NOMO-1 (cell line): ENCODE results near the gene ENO2.
A peak's percentile ranks its signal among the peaks of the same experiment; 100 is the strongest.

Source experiments
- DNase-seq, 2 experiments: peaks; one replicate each; lab custom pipeline; 2025; ENCODE audit not compliant: unreplicated experiment in 2 of 2; lab: John Stamatoyannopoulos, UW

The ENO2 gene

DNA sequence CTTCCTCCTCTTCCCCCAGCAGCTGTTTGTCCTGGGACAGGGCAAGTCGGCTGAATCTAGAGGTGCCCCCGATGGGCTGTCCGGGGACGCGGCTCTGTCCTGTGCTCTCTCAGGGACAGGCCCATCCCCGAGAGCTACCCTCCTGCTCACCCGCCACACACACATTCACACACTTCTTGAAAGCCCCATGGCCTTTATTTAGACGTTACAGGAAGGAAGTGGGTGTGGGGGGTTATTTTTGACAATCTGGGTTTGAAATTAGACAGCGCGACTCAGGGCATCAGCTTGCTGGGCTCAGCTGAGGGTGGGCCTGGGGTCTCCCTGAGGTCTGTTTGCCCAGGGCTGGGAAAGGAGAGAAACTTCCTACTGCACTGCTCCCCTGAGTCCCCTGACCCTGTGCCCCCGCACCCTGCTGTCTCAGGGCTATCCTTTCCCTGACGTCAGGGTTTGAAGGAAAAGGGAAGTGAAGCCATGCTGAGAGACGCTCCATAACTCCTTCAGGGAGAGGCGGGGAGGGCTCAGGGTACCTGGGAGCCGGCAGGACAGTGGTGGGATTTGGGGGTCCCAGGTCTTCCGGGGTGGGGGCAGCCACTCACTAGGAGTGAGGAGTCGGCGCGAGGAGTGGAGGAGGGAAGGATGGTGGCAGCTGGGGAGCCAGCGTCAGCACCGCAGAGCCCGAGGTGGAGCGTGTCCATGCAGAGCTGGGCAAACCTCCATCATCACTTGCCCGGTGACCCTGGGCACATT is 44.9 kb downstream of the ENO2 start:
- DNase-seq: peak; percentile 82 to 94

DNA sequence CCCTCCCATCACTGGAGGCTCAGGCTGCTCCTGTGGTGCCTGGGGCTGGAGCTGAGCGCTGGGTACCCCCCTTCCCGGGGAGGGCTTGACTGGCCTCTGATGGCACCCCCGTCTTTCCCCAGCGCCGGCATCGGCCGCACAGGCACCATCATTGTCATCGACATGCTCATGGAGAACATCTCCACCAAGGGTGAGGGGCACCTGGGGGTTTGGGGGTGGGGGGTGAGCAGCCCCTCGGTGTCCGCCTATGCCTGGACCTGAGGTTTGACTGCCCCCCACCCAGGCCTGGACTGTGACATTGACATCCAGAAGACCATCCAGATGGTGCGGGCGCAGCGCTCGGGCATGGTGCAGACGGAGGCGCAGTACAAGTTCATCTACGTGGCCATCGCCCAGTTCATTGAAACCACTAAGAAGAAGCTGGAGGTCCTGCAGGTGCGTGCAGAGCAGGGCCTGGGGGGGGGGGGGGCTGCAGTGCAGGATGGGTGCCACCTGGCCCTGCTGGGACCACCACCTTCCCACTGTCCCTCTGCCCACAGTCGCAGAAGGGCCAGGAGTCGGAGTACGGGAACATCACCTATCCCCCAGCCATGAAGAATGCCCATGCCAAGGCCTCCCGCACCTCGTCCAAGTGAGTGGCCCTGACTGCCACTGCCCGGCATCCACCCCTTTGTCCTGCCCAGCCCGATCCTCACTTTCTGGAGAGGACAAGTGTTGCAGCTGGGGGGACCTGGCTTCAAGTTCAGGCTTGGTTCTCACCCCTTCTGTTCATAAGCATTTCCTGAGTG is 45.6 kb downstream of the ENO2 start:
- DNase-seq: no peak

DNA sequence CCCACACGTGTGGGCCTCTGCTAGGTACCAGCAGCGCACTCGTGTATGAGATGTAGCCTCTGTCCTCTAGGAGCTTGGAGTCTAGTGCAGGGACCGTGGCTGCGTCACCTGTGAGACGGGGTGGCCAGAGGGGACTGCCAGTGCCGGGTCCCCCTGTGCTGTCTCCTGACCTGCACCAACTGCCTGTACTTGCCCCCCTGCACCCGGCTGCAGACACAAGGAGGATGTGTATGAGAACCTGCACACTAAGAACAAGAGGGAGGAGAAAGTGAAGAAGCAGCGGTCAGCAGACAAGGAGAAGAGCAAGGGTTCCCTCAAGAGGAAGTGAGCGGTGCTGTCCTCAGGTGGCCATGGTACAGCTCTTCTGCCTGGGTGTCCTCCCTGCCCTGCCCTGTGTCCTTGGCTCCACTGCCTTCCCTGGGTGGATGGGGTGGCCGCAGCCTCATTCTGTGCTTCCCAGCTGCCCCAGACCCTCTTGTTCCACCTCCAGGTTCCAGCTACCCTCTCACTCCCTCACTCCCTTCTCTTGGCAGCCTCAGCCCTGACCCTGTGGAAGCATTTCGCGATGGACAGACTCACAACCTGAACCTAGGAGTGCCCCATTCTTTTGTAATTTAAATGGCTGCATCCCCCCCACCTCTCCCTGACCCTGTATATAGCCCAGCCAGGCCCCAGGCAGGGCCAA is 46.4 kb downstream of the ENO2 start:
- peak; percentile 59 to 62 for DNase-seq

DNA sequence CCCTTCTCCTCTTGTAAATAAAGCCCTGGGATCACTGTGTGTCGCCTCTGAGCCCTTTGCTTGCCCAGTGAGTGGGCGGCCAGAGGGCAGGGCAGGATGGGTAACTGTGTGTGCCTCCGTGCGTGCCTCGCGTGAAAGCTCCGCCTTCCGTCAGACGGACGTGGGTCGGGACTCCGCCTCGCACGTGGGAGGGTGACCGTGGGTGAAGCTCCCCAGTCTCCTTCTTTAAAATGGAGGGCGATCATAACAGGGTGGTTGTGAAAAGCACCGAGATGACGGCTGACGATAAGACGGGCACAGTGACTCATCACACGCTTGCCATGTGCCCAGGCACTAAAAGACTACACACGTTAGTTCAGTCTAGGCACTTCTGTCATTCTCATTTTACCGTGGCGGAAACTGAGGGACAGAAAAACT is 46.9 kb downstream of the ENO2 start:
- peak; percentile 12 to 61 for DNase-seq

DNA sequence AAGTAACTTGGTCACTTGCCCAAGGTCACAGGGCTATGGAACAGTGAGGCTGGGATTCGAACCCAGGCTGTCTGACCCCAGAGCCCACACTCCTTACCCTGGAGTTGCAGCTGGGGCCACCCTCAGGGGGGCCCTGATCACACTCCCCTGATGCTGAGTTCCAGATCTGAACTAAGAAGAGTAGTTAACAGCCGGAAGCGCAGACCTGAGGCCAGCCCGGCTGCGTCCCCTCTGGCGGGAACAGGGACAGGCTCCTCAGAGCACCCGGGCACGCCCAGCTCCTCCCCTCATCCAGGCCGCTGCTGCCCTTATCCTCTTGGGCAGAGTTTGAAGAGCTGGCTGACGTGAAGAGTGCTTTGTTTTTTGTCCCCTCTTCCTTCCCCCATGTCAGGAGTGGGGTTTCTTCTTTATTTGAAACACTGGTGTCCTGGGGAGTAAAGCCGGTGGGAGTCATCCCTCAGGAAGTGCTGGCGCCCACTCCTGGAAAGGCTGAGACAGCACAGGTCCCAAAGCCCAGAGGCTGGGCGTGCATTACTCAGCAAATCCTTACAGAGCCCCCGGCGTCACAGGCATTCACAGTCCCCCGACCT is 47.4 kb downstream of the ENO2 start:
- DNase-seq: peak; percentile 71 to 83

DNA sequence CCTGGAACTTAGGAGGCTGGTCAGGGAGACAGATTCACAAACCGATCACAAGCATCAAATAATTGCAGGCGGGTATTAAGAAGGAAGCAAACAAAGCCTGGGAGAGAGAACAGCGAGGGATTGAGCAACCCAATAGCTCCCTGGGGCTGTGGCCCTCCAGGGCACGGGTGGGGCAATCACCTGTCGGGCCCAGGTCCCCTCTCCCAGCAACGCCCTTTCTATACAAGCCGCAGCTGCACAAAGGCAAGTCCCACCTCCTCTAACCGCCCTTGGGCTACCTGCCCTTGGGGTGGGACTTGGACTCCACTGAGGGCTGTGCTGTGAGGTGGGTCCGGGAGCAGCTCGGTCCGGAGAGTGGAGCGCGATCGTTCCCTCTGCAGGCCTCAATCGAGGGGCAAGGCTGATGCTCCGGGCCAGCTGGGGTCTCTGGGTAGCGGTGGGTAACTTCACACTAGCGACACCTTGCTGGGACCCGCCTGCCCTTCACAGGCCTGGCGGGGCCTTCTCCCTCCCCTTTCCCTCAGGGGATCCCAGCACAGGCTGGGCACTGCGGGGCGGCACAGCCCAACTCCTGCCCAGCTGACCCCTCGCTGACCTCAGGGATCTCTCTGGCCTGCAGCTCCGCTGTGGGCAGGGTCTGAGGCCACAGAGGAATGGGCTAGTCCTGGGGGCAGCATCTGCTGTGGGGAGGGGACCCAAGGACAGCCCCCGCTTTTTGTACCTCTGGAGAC is 48.1 kb downstream of the ENO2 start:
- peak; percentile 52 to 55 for DNase-seq

DNA sequence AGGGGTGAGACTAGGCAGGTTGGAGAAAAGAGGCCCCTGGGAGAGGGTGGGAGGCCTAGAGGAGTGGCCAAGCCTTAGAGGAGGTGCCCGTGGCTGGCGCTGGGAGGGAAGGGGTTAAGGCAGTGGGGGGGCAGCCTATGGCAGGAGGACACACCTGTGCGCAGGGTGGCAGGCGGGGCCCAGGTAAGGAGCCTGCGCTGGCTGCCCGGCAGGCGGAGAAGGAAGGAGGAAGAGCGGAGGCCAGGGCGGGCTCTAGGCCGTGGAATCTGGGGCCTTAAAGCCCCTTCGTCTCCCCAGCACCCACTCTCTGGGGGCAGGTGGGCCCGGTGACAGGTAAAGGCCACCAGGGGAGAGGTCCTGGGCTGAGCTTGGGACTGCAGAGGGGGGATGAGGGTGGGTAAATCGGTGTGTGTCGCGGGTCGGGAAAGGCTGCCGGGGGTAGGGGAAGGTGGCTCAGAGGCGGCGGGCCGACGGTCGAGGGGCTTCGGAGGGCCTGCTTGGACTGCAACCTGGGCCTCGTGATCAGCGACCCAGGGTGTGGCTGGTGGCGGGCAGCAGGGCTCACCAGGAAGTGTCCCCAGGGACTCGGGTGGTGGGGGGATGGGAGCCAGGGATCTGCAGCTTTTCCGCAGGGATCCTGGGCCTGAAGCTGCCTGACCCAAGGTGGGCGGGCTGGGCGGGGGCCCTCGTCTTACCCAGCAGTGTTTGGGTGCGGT is 48.8 kb downstream of the ENO2 start:
- no peak for DNase-seq

DNA sequence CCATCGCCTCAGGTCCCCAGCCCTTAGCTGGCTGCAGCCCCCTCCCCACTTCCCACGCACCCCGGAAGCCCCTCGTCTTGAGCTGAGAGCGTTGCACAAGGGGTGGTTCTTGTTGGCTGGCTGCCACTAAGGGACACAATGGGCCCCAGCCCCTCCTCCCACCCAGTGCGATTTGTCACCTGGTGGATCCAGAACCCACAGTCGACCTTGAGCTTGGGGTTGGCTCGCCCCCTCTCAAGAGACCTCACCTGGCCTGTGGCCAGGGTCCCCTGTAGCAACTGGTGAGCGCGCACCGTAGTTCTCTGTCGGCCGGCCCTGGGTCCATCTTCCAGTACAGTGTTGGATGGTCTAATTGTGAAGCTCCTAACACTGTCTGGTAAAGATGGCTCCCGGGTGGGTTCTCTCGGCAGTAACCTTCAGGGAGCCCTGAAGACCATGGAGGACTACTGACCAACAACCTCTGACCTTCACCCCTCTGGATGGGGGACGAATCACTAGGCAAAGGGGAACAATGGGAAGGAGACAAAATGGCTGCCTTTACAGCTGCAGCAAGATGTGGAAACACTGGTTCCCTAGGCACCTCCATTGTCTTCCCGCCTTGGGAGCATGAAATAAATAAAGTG is 49.5 kb downstream of the ENO2 start:
- DNase-seq: no peak

DNA sequence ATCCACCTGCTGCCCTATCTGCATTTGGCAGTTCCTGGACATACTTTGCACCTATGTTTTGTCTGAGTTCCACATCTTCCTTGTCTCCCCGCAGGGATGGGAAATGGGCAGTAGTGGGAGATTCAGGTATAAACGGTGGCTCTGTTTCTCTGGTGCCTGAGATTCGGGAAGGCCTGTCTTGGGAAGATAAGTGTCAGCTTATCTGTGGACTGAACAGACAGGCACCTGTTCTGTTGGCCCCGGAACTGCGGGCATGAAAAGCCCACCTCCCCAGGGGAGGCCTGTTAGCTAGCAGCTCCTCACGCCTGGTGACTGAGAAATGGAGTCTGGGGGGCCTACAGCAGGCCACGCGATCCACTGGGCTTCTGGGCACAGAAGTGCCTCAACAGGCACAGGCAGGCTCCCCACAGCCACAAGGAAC is 50.2 kb downstream of the ENO2 start:
- DNase-seq: no peak

DNA sequence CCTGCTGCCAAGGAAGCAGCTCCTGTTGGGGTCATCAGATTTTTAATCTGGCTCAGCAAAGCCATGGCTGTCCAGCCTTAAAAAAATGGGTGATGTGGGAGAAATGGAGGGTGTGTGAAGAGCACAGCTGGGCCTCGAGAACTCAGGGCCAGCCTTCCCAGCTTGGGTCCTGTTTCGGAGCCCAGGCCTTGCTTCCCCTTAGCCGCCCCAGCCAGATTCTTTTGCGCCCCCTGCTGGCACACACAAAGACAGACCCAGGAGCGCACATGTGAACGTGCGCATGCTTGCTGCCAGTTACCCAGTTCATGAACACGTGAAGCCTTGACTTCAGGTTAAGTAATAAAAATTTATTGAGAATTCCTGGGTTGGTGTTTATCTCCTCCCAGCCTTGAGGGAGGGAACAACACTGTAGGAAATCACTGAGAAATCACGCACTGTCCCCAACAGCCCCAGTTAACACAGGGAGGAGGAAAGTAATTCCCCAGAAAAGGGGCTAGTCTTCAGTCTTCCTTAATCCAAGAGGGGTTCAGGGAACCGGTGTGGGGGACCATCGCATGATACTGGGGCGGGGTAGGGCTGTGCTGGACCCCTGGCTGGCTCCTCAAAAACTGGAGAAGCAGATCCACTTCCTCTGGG is 50.8 kb downstream of the ENO2 start:
- DNase-seq: peak; percentile 73 to 86

DNA sequence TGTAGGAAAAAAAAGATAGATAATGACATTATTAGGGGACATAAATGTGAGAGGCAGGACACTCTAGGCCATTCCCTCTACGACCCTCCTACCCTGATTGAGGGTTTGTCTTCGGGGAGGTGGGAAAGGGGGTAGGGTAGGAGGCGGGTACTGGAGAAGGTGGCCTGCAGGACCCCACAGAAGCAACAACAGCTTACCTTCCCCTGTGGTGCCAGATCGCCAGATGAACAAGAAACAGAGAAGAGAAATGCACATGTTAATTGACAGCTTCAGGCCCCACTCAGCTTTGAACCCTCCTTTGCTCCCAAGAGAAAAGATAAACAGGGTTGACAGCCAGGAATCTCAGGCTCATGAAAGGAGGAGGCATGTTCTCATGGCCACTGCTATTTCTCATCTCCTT is 51.3 kb downstream of the ENO2 start:
- DNase-seq: no peak

DNA sequence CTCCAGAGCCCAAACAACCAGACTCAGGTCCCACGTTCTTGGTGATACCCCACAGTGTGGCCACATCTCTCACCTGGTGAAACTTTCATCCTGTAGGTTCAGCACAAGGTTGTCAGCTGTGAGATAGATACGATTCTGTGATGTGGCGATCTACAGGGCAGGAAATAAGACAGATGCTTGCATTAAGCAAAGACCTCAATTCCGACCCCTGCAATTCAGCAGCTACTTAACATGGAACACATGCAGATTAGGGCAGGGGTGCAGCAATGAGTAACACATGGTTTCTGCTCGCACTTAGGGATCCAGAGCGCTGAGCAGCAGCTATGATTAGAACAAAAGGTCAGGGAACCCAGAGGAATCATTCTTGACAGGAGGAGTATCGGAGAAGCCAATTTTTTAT is 52.0 kb downstream of the ENO2 start:
- DNase-seq: no peak

DNA sequence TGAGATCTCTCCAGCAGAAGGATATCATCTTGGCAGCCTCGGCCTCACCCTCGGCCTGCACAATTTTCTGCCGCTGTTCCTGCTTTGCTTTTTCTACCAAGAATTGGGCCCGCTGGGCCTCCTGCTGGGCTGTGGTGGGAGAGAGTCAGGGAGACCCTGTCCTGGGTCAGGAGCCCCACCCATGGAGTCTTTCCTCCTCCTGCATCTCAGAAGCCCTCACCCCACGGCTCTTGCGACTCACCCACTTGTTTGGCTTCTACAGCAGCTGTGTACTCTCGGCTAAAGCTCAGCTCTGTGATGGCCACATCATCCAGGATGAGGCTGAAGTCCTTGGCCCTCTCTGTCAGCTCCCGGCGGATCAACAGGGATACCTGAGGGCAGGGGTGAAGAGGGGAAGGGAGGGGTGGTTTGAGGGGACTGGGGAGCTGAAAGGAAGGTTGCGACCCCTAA is 53.3 kb downstream of the ENO2 start:
- DNase-seq: no peak

DNA sequence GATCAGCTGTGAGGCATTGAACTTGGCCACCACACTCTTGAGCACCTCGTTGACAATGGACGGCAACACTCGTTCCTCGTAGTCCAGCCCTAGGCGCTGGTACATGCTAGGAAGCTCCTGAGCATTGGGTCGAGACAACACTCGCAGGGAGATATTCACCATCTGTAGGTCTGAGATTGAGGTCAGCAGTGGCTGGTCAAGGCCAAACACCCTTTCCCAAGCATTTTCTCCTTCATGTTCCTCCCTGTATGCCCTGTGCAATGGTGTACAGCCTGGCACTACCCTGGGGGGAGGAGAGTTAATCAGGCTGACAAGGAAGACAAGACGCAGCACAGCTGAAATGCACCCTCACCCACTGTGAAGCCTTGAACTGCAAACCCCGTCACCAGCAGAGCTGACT is 54.0 kb downstream of the ENO2 start:
- no peak for DNase-seq

DNA sequence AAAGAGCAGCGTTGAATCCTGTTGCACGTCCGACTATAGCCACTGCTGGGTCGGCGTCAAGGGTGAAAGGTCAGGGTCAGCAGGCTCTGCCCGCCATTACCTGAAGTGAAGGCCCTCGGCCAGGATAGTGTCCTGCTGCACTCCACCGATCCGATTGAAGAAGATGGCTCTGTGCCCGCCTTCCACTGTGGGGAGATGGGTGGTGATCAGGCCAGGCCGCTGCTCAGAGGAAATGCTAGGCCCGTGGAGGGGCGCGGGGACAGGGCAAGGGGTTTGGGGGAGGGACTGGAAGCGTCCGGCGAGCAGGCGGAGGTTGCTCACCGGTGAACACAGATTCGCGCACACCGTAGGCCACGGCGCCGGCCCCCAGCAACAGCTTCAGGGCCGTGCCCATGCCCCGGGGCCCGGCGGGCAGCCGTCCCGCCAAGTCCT is 55.7 kb downstream of the ENO2 start:
- no peak for DNase-seq
